Loucy (cell line): ENCODE measurements around the gene SERPINB11.

Experiments
- H2AFZ ChIP-seq: fragments of 200-600 bp; sonication (generic); 2 replicates; pipeline ENCODE4 v1.6.0; 2016; ENCODE audit warnings: antibody characterized with exemption, mild to moderate bottlenecking, low read length, moderate library complexity
- H3F3A ChIP-seq: fragments of 200-600 bp; 2 replicates; pipeline ENCODE4 v1.6.0; 2016; ENCODE audit warnings: antibody characterized with exemption, low read depth, mild to moderate bottlenecking
- H3K27me3 ChIP-seq: fragments of 200-600 bp; sonication (generic); 2 replicates; pipeline ENCODE4 v1.6.1; 2014; ENCODE audit warnings: low read length, mild to moderate bottlenecking; ENCODE audit not compliant: insufficient read depth, poor library complexity, severe bottlenecking
- H3K36me3 ChIP-seq: fragments of 200-600 bp; sonication (generic); 2 replicates; pipeline ENCODE4 v1.6.1; 2016; ENCODE audit warnings: low read length; ENCODE audit not compliant: insufficient read depth
- H3K4me1 ChIP-seq: fragments of 200-600 bp; sonication (generic); 2 replicates; pipeline ENCODE4 v1.5.1; 2014; ENCODE audit warnings: low read length, mild to moderate bottlenecking; ENCODE audit not compliant: insufficient read depth, poor library complexity, severe bottlenecking
- H3K4me2 ChIP-seq: fragments of 200-600 bp; sonication (generic); 2 replicates; pipeline ENCODE4 v1.6.0; 2014; ENCODE audit warnings: antibody characterized with exemption, low read length, low read depth, mild to moderate bottlenecking; ENCODE audit not compliant: poor library complexity, severe bottlenecking
- H3K4me3 ChIP-seq: fragments of 200-600 bp; sonication (generic); 2 replicates; pipeline ENCODE4 v1.5.1; 2014; ENCODE audit warnings: low read length, mild to moderate bottlenecking, mixed read lengths; ENCODE audit not compliant: poor library complexity, severe bottlenecking
- H3K79me2 ChIP-seq: fragments of 200-600 bp; sonication (generic); 2 replicates; pipeline ENCODE4 v1.6.1; 2014; ENCODE audit warnings: low read length; ENCODE audit not compliant: insufficient read depth
- H3K9ac ChIP-seq: fragments of 200-600 bp; sonication (generic); 2 replicates; pipeline ENCODE4 v1.6.0; 2014; ENCODE audit warnings: mild to moderate bottlenecking, low read depth, low read length, moderate library complexity; ENCODE audit not compliant: poor library complexity, severe bottlenecking
- H3K9me2 ChIP-seq: fragments of 200-600 bp; sonication (generic); replicated peaks from 2 replicates; pipeline ENCODE4 v1.6.1; 2016; ENCODE audit warnings: low read depth, low read length, mixed read lengths
- H3K9me3 ChIP-seq: fragments of 200-600 bp; sonication (generic); 2 replicates; pipeline ENCODE4 v1.6.1; 2014; ENCODE audit warnings: mild to moderate bottlenecking, antibody characterized with exemption, low read length, low read depth; ENCODE audit not compliant: insufficient read depth
- H4K20me1 ChIP-seq: fragments of 200-600 bp; sonication (generic); 2 replicates; pipeline ENCODE4 v1.6.0; 2014; ENCODE audit warnings: antibody characterized with exemption, low read length, mild to moderate bottlenecking; ENCODE audit not compliant: insufficient read depth, poor library complexity, severe bottlenecking
- EZH2phosphoT487 ChIP-seq: fragments of 200-600 bp; IDR thresholded peaks from 2 replicates; pipeline ENCODE4 v1.6.1; 2018; ENCODE audit warnings: antibody characterized with exemption, mild to moderate bottlenecking, moderate library complexity, borderline replicate concordance
- TF ChIP-seq, protein P1 (sequence below): fragments of 200-600 bp; sonication (generic); conservative IDR thresholded peaks from 2 replicates; pipeline ENCODE4 v1.5.1; 2014; ENCODE audit warnings: mild to moderate bottlenecking, antibody characterized with exemption, low read length

Gene SERPINB11

DNA sequence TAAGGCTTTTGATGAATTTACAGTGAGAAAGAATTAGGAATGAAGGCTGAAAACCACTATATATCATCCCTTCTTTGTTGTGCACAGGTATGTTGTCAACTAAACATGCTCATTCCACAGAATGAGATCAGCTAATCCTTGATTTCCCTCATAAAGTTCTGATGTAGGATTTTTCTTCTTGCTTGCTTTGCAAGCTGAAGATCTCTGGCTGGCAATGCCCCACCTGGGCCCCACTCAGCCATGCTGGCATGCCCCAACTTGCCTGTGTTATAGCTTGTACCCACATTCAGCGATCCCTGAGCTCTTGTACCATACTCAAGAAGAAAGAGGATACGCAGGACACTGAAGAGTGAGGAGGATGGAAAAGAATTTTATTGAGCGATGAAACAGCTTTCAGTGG, 18.0 kb upstream of the SERPINB11 start:
- Histone ChIP-seq H3K27me3 (no peaks in the 10 kb centered on the region), H3F3A (no peaks in the 10 kb centered on the region), H3K9me2 (no peaks in the 10 kb centered on the region), H3K9ac (no peak overlapping the region), H3K79me2 (no peaks in the 10 kb centered on the region), H3K4me2 (no peak overlapping the region), H3K4me1 (no peaks in the 10 kb centered on the region), H2AFZ (no peak overlapping the region), H3K9me3 (peaks cover 6% of the 10 kb centered on the region; the same call in 1 of the 2 replicates), H3K36me3 (no peaks in the 10 kb centered on the region), H4K20me1 (no peaks in the 10 kb centered on the region), H3K4me3 (no peak overlapping the region)
- TF ChIP-seq, protein P1, sequence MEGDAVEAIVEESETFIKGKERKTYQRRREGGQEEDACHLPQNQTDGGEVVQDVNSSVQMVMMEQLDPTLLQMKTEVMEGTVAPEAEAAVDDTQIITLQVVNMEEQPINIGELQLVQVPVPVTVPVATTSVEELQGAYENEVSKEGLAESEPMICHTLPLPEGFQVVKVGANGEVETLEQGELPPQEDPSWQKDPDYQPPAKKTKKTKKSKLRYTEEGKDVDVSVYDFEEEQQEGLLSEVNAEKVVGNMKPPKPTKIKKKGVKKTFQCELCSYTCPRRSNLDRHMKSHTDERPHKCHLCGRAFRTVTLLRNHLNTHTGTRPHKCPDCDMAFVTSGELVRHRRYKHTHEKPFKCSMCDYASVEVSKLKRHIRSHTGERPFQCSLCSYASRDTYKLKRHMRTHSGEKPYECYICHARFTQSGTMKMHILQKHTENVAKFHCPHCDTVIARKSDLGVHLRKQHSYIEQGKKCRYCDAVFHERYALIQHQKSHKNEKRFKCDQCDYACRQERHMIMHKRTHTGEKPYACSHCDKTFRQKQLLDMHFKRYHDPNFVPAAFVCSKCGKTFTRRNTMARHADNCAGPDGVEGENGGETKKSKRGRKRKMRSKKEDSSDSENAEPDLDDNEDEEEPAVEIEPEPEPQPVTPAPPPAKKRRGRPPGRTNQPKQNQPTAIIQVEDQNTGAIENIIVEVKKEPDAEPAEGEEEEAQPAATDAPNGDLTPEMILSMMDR = no peak

DNA sequence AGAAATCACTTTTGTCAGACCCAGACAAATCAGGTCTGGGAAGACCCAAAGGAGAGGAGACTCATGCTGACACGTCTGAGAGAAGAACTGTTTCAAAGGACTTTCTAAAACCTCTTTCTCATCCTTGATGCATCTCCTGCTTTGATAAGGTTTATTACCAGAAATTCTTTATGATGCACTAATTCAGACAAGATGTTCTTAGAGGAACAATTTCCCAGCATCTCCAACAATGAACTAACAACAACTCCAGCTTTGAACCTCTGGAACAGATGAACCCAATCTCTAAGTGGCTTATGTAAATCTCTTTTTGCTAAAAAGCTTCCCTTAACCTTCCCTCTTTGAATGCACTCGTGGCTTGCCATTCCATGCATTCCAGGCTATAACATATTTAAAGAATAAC, 15.9 kb upstream of the SERPINB11 start:
- Histone ChIP-seq H3K4me3 (no peak overlapping the region), H3K9me2 (no peaks in the 10 kb centered on the region), H3K36me3 (no peaks in the 10 kb centered on the region), H2AFZ (no peak overlapping the region), H3K4me2 (no peak overlapping the region), H3K27me3 (no peaks in the 10 kb centered on the region), H3K9me3 (peaks cover 6% of the 10 kb centered on the region; the same call in 1 of the 2 replicates), H4K20me1 (no peaks in the 10 kb centered on the region), H3K9ac (no peak overlapping the region), H3F3A (no peaks in the 10 kb centered on the region), H3K79me2 (no peaks in the 10 kb centered on the region), H3K4me1 (no peaks in the 10 kb centered on the region)
- TF ChIP-seq, protein P1 = no peak
- TF ChIP-seq EZH2phosphoT487 = no peak

DNA sequence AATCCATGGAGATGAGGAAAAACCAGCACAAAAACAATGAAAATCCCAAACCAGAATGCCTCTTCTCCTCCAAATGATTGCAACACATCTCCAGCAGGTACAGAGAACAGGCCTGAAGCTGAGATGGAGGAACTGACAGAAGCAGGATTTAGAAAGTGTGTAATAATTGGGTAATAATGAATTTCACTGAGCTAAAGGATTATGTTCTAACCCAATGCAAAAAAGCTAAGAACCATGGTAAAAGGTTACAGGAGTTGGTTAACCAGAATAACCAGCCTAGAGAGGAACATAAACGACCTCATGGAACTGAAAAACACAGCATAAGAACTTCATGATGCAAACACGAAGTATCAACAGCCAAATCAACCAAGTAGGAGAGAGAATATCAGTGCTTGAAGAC, 13.7 kb upstream of the SERPINB11 start:
- Histone ChIP-seq H3K27me3 (no peaks in the 10 kb centered on the region), H3K4me1 (no peaks in the 10 kb centered on the region), H3F3A (no peaks in the 10 kb centered on the region), H3K9me2 (no peaks in the 10 kb centered on the region), H3K4me3 (no peak overlapping the region), H3K4me2 (no peak overlapping the region), H3K36me3 (no peaks in the 10 kb centered on the region), H4K20me1 (no peaks in the 10 kb centered on the region), H3K9ac (no peak overlapping the region), H3K79me2 (no peaks in the 10 kb centered on the region), H3K9me3 (peaks cover 6% of the 10 kb centered on the region; the same call in 1 of the 2 replicates), H2AFZ (no peak overlapping the region)
- TF ChIP-seq EZH2phosphoT487 = no peak

DNA sequence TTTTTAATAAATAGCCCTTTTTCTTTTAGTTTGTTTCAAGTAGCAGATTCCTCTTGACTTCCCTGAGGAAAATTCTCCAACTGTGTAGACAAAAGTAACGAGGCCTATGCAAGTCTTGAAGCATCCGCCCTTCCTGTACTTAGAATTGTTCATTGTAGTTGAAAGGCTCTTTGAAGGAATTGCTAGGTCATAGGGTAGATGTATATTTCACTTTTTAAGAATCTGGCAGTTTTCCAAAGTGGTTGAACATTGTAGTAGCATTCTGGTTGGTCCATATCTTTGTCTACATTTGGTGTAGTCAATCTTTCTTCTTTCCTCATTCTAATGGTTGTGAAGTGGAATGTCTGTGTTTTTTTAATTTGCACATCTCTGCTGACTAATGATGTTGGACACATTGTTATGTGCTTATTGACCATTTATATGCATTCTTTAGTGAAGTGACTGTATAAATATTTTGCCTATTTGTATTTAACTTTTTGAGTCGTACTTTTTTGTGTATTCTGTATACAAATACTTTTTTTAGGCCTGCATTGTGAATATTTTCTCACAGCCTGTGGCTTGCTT, 5.6 kb upstream of the SERPINB11 start:
- no peak overlapping the region for H3K4me2 ChIP-seq
- no peaks in the 10 kb centered on the region for H3K27me3 ChIP-seq
- H3K9me3 ChIP-seq = no peaks in the 10 kb centered on the region
- no peak overlapping the region for H2AFZ ChIP-seq
- no peaks in the 10 kb centered on the region for H3K36me3 ChIP-seq
- no peaks in the 10 kb centered on the region for H3K4me1 ChIP-seq
- no peaks in the 10 kb centered on the region for H3F3A ChIP-seq
- no peak for TF ChIP-seq EZH2phosphoT487
- TF ChIP-seq, protein P1 = no peak
- H3K9me2 ChIP-seq = no peaks in the 10 kb centered on the region
- no peak overlapping the region for H3K9ac ChIP-seq
- no peaks in the 10 kb centered on the region for H4K20me1 ChIP-seq
- no peaks in the 10 kb centered on the region for H3K79me2 ChIP-seq
- H3K4me3 ChIP-seq = no peak overlapping the region
